Activated CD4-positive, alpha-beta T cell treated with anti-CD3 and anti-CD28 coated beads, Interleukin-2, amount 50 U/mL, for 4 hours (primary cell): ENCODE data around the gene WDR35.
"Not testable (repeated sequence)": the region's sequence is repeated elsewhere in the genome, so short reads cannot be mapped to it uniquely, and the experiment has no call there.

Source experiments
- DNase-seq, 2 experiments: peaks; one replicate each; pipeline ENCODE4 v3.0.0-alpha.2; 2020

The WDR35 gene

GRCh38 chr2:19933351-19933981 is 56.4 kb downstream of the WDR35 start:
- no peak for DNase-seq

DNA sequence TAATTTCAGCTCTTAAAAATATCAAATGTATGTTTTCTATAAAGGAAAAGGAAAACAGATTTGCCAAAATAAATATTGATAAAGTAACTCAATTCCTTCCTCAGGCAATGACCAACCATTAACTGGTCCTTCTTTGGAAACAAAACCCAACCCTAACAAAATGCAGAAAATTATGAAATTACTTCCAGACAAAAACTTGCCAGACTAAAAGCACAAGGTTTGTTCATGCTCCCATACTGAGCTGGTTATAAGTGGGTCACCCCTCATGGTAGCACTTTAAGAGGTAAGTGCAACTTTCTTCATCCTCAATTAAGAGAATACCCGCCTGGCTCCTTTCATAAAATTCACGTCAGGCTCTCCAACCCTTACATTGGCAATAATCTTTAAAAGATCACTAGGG is 57.0 kb downstream of the WDR35 start:
- no peak for DNase-seq

DNA sequence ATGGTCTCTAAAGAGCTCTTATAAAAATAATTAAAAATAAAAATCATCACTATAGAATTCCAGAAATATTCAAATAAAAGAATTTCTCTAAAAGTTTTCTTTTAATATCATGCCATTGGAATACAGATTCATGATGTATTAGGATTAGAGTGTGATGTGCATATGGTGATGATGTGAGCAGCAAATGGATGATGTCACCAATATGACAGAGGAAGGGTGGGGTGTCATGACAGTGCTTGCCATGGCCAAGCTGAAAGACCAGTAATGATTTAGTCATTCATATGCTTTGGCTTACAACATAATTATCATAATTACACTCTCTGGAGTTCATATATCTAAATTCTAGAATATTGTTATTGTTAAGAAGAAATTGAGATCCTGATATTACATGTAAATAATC is 60.7 kb downstream of the WDR35 start:
- no peak for DNase-seq

DNA sequence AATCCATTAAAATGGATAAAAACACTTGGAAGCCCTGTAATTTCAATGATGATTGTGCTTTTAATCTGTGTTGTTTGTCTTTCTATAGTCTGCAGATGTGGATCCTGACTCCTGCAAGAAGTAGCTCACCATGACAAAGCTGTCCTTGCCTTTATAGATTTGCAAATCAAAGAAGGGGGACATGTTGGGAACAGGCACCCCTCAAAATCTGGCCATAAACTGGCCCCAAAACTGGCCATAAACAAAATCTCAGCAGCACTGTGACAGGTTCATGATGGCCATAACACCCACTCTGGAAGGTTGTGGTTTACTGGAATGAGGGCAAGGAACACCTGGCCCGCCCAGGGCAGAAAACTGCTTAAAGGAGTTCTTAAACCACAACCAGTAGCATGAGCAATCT is 62.1 kb downstream of the WDR35 start:
- not testable (repeated sequence) for DNase-seq

GRCh38 chr2:19924526-19924925 is 65.4 kb downstream of the WDR35 start:
- DNase-seq: not testable (repeated sequence)

DNA sequence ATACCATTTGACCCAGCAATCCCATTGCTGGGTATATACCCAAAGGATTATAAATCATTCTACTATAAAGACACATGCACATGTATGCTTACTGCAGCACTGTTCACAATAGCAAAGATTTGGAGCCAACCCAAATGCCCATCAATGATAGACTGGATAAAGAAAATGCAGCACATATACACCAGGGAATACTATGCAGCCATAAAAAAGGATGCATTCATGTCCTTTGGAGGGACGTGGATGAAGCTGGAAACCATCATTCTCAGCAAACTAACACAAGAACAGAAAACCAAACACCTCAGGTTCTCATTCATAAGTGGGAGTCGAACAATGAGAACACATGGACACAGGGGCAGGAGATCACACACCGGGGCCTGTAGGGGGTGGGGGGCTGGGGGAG is 67.7 kb downstream of the WDR35 start:
- not testable (repeated sequence) for DNase-seq

- DNase-seq: no peak
Observed at GRCh38 chr2:19916385-19916950, 73.4 kb downstream of the WDR35 start.

GRCh38 chr2:19914266-19914975 is 75.5 kb downstream of the WDR35 start:
- DNase-seq: no peak

DNA sequence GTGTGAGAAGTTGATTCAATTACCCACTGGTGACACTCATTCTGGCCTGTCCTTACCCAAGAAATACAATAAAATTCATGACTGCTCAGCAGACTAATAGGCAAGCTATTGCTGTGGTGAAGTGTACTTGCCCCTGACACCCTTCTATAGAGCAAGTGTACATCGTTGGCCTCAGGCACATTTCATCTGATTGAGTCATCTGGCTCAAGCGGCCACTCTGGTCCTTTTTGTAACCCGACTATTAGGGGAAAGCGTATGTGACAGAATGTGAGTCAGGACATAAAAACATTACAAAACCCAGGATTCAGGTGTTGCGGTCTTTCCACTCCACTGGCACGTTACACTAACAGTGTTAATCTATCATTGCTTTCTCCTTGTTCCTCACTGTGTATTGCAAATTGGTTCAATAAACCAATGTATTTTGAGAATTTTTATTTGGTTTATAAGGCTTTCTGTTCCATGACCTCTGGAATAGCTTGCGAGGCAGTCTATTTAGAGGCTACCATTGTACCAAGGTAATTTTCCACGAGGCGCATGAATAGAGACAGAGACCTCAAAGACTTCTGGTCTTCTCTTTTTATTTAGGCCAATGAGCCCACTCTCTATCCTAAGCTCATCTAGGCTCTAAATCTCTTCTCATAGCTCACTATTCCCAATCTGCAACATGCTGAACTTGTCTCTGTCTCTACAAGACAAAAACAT is 77.9 kb downstream of the WDR35 start:
- DNase-seq: no peak

- DNase-seq: no peak
Observed at GRCh38 chr2:19902216-19902740, 87.6 kb downstream of the WDR35 start.

GRCh38 chr2:19901442-19902215 is 88.3 kb downstream of the WDR35 start, which contains the start of gene TTC32:
TTC32 (minus strand) TSS chr2:19901983; CDS start chr2:19901854, 129 bp downstream.
- peak; percentile 91 to 92 for DNase-seq

DNA sequence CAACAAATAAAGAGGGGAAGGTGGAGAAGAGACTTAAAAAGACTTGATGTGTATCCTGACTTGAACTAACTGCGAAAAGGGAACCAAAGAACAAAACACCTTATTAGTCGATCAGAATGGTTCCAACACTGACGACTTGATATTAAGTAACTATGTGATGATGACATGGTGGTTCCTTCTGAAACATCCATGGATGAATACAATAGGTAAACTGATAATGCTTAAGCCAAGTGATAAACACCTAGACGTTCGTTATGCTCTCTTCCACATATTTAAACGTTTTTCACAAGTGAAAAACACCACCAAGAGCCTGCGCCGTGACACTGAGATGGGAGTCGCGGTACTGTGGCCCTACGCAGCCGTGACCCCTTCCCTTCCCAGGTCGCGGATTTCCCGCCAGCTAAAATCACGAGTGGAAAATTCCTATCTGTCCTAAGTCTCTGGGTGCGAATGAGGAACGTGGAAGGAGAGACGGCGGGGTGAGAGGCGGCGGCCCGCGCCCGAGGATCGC is 88.9 kb downstream of the WDR35 start:
- DNase-seq: no peak

- DNase-seq: peak in 1 of 2 experiments; percentile 5
Observed at GRCh38 chr2:19899985-19900930, 89.6 kb downstream of the WDR35 start.

GRCh38 chr2:19898592-19899329 is 91.1 kb downstream of the WDR35 start:
- DNase-seq: no peak

DNA sequence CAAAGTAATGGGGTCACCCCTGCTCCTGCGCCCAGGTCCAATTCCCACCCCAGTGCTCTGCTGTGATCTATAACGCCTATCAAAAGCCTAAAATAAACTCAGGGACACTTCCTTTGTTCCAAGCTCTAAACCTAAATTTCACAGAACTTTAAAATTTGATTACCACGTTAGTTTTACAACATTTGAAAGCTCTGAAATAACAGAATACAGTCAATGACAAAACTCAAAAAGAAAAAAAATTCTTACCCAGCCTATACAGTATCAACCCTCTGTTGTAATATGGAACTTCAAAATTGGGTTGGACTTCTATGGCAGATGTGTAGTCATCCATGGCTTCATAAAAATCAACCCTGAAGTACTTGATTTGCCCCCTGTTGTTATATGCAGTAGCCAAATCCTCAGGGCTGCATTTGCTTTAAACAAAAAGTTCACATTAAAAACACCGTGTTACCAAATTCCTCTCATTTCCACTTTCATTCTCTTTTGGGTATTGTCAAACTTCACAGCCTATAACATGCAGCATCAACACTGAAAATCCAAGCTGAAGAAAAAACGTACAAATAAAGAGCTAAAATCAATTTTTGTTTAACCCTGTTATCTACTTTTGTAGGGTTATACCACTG is 92.2 kb downstream of the WDR35 start:
- no peak for DNase-seq

GRCh38 chr2:19895535-19895934 is 94.4 kb downstream of the WDR35 start:
- DNase-seq: no peak

GRCh38 chr2:19894134-19894792 is 95.6 kb downstream of the WDR35 start:
- DNase-seq: no peak

DNA sequence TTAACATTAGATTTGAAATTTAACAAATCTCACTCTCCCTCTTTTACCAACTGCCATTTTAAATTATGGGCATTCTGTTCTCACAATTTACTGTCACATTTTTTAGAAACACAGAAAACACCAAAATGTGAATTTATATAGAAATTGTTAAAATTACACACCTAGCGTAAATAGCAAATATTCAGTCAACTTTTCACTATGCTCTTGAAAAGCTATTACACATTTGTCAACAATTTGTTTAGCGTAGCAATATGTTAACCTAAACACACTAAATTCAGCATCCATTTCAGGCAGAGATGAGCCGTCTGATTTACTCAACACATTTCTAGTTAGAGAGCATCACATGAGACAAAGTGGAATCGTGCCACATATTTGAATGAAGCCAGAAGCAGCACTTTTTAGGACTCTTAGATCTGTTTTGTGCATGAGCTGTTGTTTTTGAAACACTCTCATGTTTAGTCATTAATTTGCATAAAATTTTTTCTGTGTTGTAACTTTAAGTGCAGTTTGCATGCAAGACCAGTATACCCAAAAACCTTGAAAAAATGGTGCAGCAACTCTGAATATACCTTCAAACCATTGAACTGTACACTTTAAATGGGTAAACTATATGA is 96.3 kb downstream of the WDR35 start:
- no peak for DNase-seq

DNA sequence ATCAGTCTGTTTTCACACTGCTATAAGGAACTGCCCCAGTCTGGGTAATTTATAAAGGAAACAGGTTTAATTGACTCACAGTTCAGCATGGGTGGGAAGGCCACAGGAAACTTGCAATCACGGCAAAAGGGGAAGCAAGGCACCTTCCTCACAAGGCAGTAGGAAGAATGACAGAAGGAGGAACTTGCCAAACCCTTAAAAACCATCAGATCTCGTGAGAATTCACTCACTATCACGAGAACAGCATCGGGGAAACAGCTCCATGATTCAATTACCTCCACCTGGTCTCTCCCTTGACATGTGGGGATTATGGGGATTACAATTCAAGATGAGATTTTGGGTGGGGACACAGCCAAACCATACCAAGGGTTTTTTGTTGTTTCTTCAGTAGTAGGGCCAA is 97.9 kb downstream of the WDR35 start:
- DNase-seq: not testable (repeated sequence)
